IMR-90 (cell line): Measurements from ENCODE around the gene TFIP11. TPM values are rescaled to one million over a fixed set of nuclear protein-coding genes. Genes with fewer than 3 reads are reported as not detected.
A peak's percentile ranks its signal among the peaks of the same experiment; 100 is the strongest.

Experiments
- ATAC-seq: fragments of 200-7000 bp; cut with Tn5 transposase; 2 replicates; pipeline ENCODE4 v1.9.1; 2020; ENCODE audit warnings: low read depth, mild to moderate bottlenecking, moderate library complexity
- BruUV-seq: library from RNA; stranded (reverse); fragments of 400-500 nt; replicated peaks from 2 replicates; lab custom pipeline; 2021; lab: Mats Ljungman, UMichigan
- CTCF ChIA-PET: fragments of 300-600 bp; formaldehyde crosslinking; extraction: SDS; loops from one replicate; lab custom pipeline; 2021; ENCODE audit warnings: antibody characterized with exemption; lab: Yijun Ruan, JAX
- POLR2A ChIA-PET: fragments of 300-600 bp; sonication (Branson Sonifier 250); formaldehyde crosslinking; loops from one replicate; lab custom pipeline; 2022; ENCODE audit warnings: antibody characterized with exemption; ENCODE audit not compliant: unreplicated experiment; lab: Charles Lee
- DNase-seq: peaks from one replicate; pipeline ENCODE4 v3.0.0; 2013
- H2AFZ ChIP-seq: replicated peaks from 2 replicates; pipeline ENCODE3; 2013; ENCODE audit warnings: low read length, mild to moderate bottlenecking; ENCODE audit not compliant: poor library complexity
- H2AK5ac ChIP-seq: 2 replicates; pipeline ENCODE4 v1.6.1; 2013; ENCODE audit warnings: low read depth, low read length, inconsistent platforms
- H2AK9ac ChIP-seq: replicated peaks from 2 replicates; pipeline ENCODE3; 2013; ENCODE audit warnings: mild to moderate bottlenecking, low read depth, low read length, moderate library complexity; ENCODE audit not compliant: poor library complexity
- H2BK120ac ChIP-seq: 2 replicates; pipeline ENCODE4 v1.6.1; 2013; ENCODE audit warnings: low read depth, low read length, inconsistent platforms
- H2BK15ac ChIP-seq: 3 replicates; pipeline ENCODE4 v1.6.1; 2013; ENCODE audit warnings: low read depth, low read length, inconsistent platforms
- H2BK20ac ChIP-seq: 2 replicates; pipeline ENCODE4 v1.6.1; 2013; ENCODE audit warnings: low read depth, mild to moderate bottlenecking, inconsistent platforms, low read length, moderate library complexity
- H2BK5ac ChIP-seq: 2 replicates; pipeline ENCODE4 v1.6.1; 2013; ENCODE audit warnings: mild to moderate bottlenecking, low read depth, low read length, inconsistent platforms; ENCODE audit not compliant: poor library complexity, severe bottlenecking
- H3K14ac ChIP-seq: replicated peaks from 2 replicates; pipeline ENCODE4 v1.6.1; 2013; ENCODE audit warnings: low read depth, low read length, inconsistent platforms
- H3K18ac ChIP-seq: 2 replicates; pipeline ENCODE4 v1.6.1; 2013; ENCODE audit warnings: low read depth, low read length, control low read depth
- H3K23ac ChIP-seq: 2 replicates; pipeline ENCODE4 v1.6.1; 2013; ENCODE audit warnings: low read depth, low read length, inconsistent platforms
- H3K27ac ChIP-seq: 2 replicates; pipeline ENCODE4 v1.5.1; 2013; ENCODE audit warnings: mild to moderate bottlenecking, control low read depth, low read length; ENCODE audit not compliant: insufficient read depth
- H3K27me3 ChIP-seq: 2 replicates; pipeline ENCODE4 v1.6.1; 2013; ENCODE audit warnings: low read length; ENCODE audit not compliant: control insufficient read depth, insufficient read depth
- H3K36me3 ChIP-seq: 2 replicates; pipeline ENCODE4 v1.6.1; 2013; ENCODE audit warnings: low read length, mixed read lengths; ENCODE audit not compliant: control insufficient read depth, insufficient read depth
- H3K4ac ChIP-seq: 2 replicates; pipeline ENCODE4 v1.6.1; 2013; ENCODE audit warnings: low read depth, low read length, inconsistent platforms
- H3K4me1 ChIP-seq: 2 replicates; pipeline ENCODE4 v1.6.1; 2013; ENCODE audit warnings: low read length, mixed read lengths; ENCODE audit not compliant: control insufficient read depth, insufficient read depth
- H3K4me2 ChIP-seq: 2 replicates; pipeline ENCODE4 v1.6.1; 2013; ENCODE audit warnings: low read depth, mild to moderate bottlenecking, control low read depth, low read length, moderate library complexity
- H3K4me3 ChIP-seq: 2 replicates; pipeline ENCODE4 v1.5.1; 2013; ENCODE audit warnings: low read depth, mild to moderate bottlenecking, control low read depth, low read length, moderate library complexity; ENCODE audit not compliant: insufficient read depth
- H3K56ac ChIP-seq: 2 replicates; pipeline ENCODE4 v1.6.1; 2013; ENCODE audit warnings: low read length, inconsistent platforms; ENCODE audit not compliant: insufficient read depth; ENCODE audit errors: extremely low read depth
- H3K79me1 ChIP-seq, 2 experiments: 2 replicates each; pipeline ENCODE4 v1.6.1; 2013; ENCODE audit warnings: low read length in 2 of 2, inconsistent platforms in 1 of 2, low read depth in 1 of 2
- H3K9ac ChIP-seq: 2 replicates; pipeline ENCODE4 v1.6.1; 2013; ENCODE audit warnings: low read depth, low read length, control low read depth
- H3K9me1 ChIP-seq: 2 replicates; pipeline ENCODE4 v1.6.1; 2013; ENCODE audit warnings: low read length, inconsistent platforms; ENCODE audit not compliant: insufficient read depth
- H3K9me3 ChIP-seq: 2 replicates; pipeline ENCODE4 v1.6.1; 2013; ENCODE audit warnings: low read length; ENCODE audit not compliant: control insufficient read depth, insufficient read depth
- H4K20me1 ChIP-seq: 2 replicates; pipeline ENCODE4 v1.6.1; 2013; ENCODE audit warnings: low read length, inconsistent platforms; ENCODE audit not compliant: insufficient read depth
- H4K5ac ChIP-seq: 2 replicates; pipeline ENCODE4 v1.6.1; 2013; ENCODE audit warnings: mild to moderate bottlenecking, low read depth, low read length, control low read depth
- H4K8ac ChIP-seq, 2 experiments: 2 replicates each; pipeline ENCODE4 v1.6.1; 2013; ENCODE audit warnings: low read depth in 2 of 2, low read length in 2 of 2, control low read depth in 1 of 2, inconsistent platforms in 1 of 2
- H4K91ac ChIP-seq: 2 replicates; pipeline ENCODE4 v1.6.1; 2013; ENCODE audit warnings: low read depth, low read length, inconsistent platforms; ENCODE audit not compliant: insufficient read depth
- CTCF ChIP-seq: conservative IDR thresholded peaks from 2 replicates; pipeline ENCODE4 v1.5.1; 2012; ENCODE audit warnings: mild to moderate bottlenecking, low read depth, low read length, improper control_type of control experiment
- NFE2L2 ChIP-seq: fragments of 150-350 bp; IDR thresholded peaks from 2 replicates; pipeline ENCODE4 v1.6.1; 2016; ENCODE audit warnings: low read depth, mild to moderate bottlenecking, low read length
- RAD21 ChIP-seq: IDR thresholded peaks from 2 replicates; pipeline ENCODE4 v1.6.1; 2012; ENCODE audit warnings: low read length, improper control_type of control experiment
- SMC3 ChIP-seq: fragments of 150-350 bp; IDR thresholded peaks from 2 replicates; pipeline ENCODE4 v1.6.1; 2016; ENCODE audit warnings: low read depth, mild to moderate bottlenecking, antibody characterized with exemption, low read length, moderate library complexity
- USF2 ChIP-seq: fragments of 150-350 bp; IDR thresholded peaks from 2 replicates; pipeline ENCODE4 v1.6.1; 2017; ENCODE audit warnings: mild to moderate bottlenecking, antibody characterized with exemption, low read length, low read depth
- WGBS, 2 experiments: methylation state at CpG; one replicate each; pipeline versions ENCODE4 v1.1.5 to v1.1.7; 2013; ENCODE audit warnings: missing lambda C conversion rate in 2 of 2; ENCODE audit not compliant: insufficient read length in 1 of 2; ENCODE audit errors: extremely low coverage in 2 of 2; 5-methylcytosine and 5-hydroxymethylcytosine counted together
- dilution Hi-C: fragments of 300-500 bp; cut with HindIII; formaldehyde crosslinking; loops from one replicate; pipeline ENCODE4 v1.14.3; 2018; ENCODE audit warnings: low sequenced_read_pairs; ENCODE audit not compliant: unreplicated experiment
- in situ Hi-C: fragments of 300-500 bp; cut with MboI; formaldehyde crosslinking; loops from 3 replicates; pipeline ENCODE4 v1.14.3; 2019; ENCODE audit warnings: low sequenced_read_pairs, inconsistent platforms, mixed read lengths
- intact Hi-C: fragments of 100-400 bp; cut with micrococcal nuclease; formaldehyde crosslinking; loops from 2 replicates; pipeline ENCODE4 v1.10.0; 2022
- polyA plus RNA-seq, 3 experiments: library from polyadenylated mRNA; depleted of rRNA; stranded (reverse); fragments of >200 nt; gene quantifications; 2 replicates each; pipeline ENCODE4 v1.2.3, GENCODE V29; 2012; ENCODE audit warnings: low replicate concordance in 1 of 3
- total RNA-seq: library from RNA; depleted of rRNA; stranded (reverse); fragments of >200 nt; gene quantifications from 2 replicates; pipeline ENCODE4 v1.2.3, GENCODE V29; 2012

TFIP11 gene
- total and polyA plus RNA-seq, 2 of the 4 experiments (the other 2 are of a cell fraction), result 22.5 to 43.2 TPM

- H4K8ac ChIP-seq, result no peak overlapping the region
- POLR2A ChIA-PET, result interaction anchor here (0.6 kb wide), 1 partner anchor 1386 kb away, joined by 12 read pairs; no protein-coding TSS in a partner anchor
Observed at GRCh38 chr22:26461188-26461810, 51.0 kb downstream of the TFIP11 start.

More at GRCh38 chr22:26461188-26461810, 51.0 kb downstream of the TFIP11 start:
- Histone ChIP-seq H2BK20ac (no peak overlapping the region), H3K4me2 (no peak overlapping the region), H4K5ac (no peak overlapping the region), H2AK5ac (no peak overlapping the region), H4K91ac (no peak overlapping the region), H3K27me3 (no peaks in the 10 kb centered on the region), H3K79me1 (peaks cover 3 to 11% of the 10 kb centered on the region in 2 experiments; a peak in 3 of 4 replicates), H2BK15ac (no peak overlapping the region), H3K4me3 (no peak overlapping the region), H3K18ac (no peak overlapping the region), H3K27ac (no peak overlapping the region), H2AFZ (no peak overlapping the region), H3K56ac (no peak overlapping the region), H3K4me1 (no peaks in the 10 kb centered on the region), H2BK5ac (no peak overlapping the region), H3K36me3 (peaks cover 53% of the 10 kb centered on the region), H3K23ac (no peak overlapping the region), H2BK120ac (no peak overlapping the region), H3K14ac (no peak overlapping the region), H3K4ac (no peak overlapping the region), H3K9me3 (no peaks in the 10 kb centered on the region), H3K9ac (no peak overlapping the region), H3K9me1 (no peaks in the 10 kb centered on the region; the same call in 1 of the 2 replicates), H4K20me1 (0 out of 2 replicates have a peak, but pooled peaks cover 6% of the 10 kb centered on the region), H2AK9ac (no peak overlapping the region)
- DNase-seq, result peak; percentile 28
- in situ Hi-C loops, result loop anchor here (5.0 kb wide), 1 partner anchor 59 kb away; no protein-coding TSS in a partner anchor
- intact Hi-C loops, result loop anchor here (1.0 kb wide), 2 partner anchors 63 to 97 kb away; no protein-coding TSS in a partner anchor
- CTCF ChIA-PET, result interaction anchor here (0.9 to 2.8 kb wide), 5 partner anchors 13 to 97 kb away, joined by 3 to 14 read pairs (median 4); no protein-coding TSS in a partner anchor
- dilution Hi-C loops, result no loop called here
- TF ChIP-seq CTCF (peak; percentile 79), SMC3 (peak; percentile 91), NFE2L2 (no peak), RAD21 (peak; percentile 78), USF2 (no peak)
- peak; percentile 99 for ATAC-seq
- BruUV-seq, result no TSS peak
- no CpG with 5 or more reads among the region's 3 CpGs for WGBS, 2 experiments
